ENCODE data around the gene VRK1. TPM values are rescaled to one million over a fixed set of nuclear protein-coding genes. Genes with fewer than 3 reads are reported as not detected.
A peak's percentile ranks its signal among the peaks of the same experiment; 100 is the strongest.

VRK1 gene
- total and polyA plus RNA-seq, 9 donors: 7.8 to 31.7 (median 16.9) TPM

GRCh38 chr14:96852823-96853422 is 55.7 kb downstream of the VRK1 start:
- H3K4me1 ChIP-seq (ENCODE audit: insufficient read depth): no peaks in the 10 kb centered on the region
- no peak for DNase-seq
- WGBS, 3 donors: 16 to 31% (median 20%) methylated on average over 4 of the region's 4 CpGs
- no peaks in the 10 kb centered on the region for H3K27me3 ChIP-seq
- intact Hi-C loops (cut with DNase I): no loop called here
- no peak overlapping the region for H3K27ac ChIP-seq
- H3K4me3 ChIP-seq: no peak overlapping the region
- no peaks in the 10 kb centered on the region for H3K9me3 ChIP-seq
- H3K36me3 ChIP-seq: no peaks in the 10 kb centered on the region
- peak in 2 of 3 donors; percentile 13 to 30 for TF ChIP-seq CTCF (IDR thresholded peaks at IDR 0.05)
- TF ChIP-seq POLR2A (IDR thresholded peaks at IDR 0.05): no peak

- no peak for DNase-seq
- intact Hi-C loops (cut with DNase I): no loop called here
- TF ChIP-seq POLR2A (IDR thresholded peaks at IDR 0.05): no peak
- no peak for TF ChIP-seq CTCF (IDR thresholded peaks at IDR 0.05)
- TF ChIP-seq EP300 (IDR thresholded peaks at IDR 0.05): no peak
These were observed 61.5 kb downstream of the VRK1 start for GRCh38 chr14:96858643-96859042.

GRCh38 chr14:96861568-96862310 is 64.6 kb downstream of the VRK1 start:
- intact Hi-C loops (cut with DNase I): no loop called here
- Histone ChIP-seq H3K36me3 (no peaks in the 10 kb centered on the region), H3K27me3 (no peaks in the 10 kb centered on the region), H3K27ac (no peak overlapping the region), H3K4me3 (no peak overlapping the region), H3K9me3 (no peaks in the 10 kb centered on the region), H3K4me1 (ENCODE audit: insufficient read depth) (no peaks in the 10 kb centered on the region)
- TF ChIP-seq CTCF (IDR thresholded peaks at IDR 0.05) (no peak), EP300 (IDR thresholded peaks at IDR 0.05) (no peak), POLR2A (IDR thresholded peaks at IDR 0.05) (no peak)
- no peak for DNase-seq
- 54 to 65% (median 64%) methylated on average over 5 of the region's 5 CpGs for WGBS, 3 donors

More at GRCh38 chr14:96858643-96859042, 61.5 kb downstream of the VRK1 start:
- Histone ChIP-seq H3K9me3 (no peaks in the 10 kb centered on the region), H3K27me3 (no peaks in the 10 kb centered on the region), H3K36me3 (no peaks in the 10 kb centered on the region), H3K4me1 (ENCODE audit: insufficient read depth) (no peaks in the 10 kb centered on the region), H3K4me3 (no peak overlapping the region), H3K27ac (no peak overlapping the region)

- no peak overlapping the region for H3K27ac ChIP-seq
- intact Hi-C loops (cut with DNase I): no loop called here
- 66 to 74% (median 69%) methylated on average over 5 of the region's 5 CpGs for whole genome bisulfite sequencing, 3 donors
These were observed 66.3 kb downstream of the VRK1 start for GRCh38 chr14:96863327-96863985.

More at GRCh38 chr14:96863327-96863985, 66.3 kb downstream of the VRK1 start:
- no peak overlapping the region for H3K4me3 ChIP-seq
- no peaks in the 10 kb centered on the region for H3K4me1 ChIP-seq (ENCODE audit: insufficient read depth)
- no peak for DNase-seq
- H3K9me3 ChIP-seq: no peaks in the 10 kb centered on the region
- no peaks in the 10 kb centered on the region for H3K36me3 ChIP-seq
- no peak for TF ChIP-seq CTCF (IDR thresholded peaks at IDR 0.05)
- TF ChIP-seq POLR2A (IDR thresholded peaks at IDR 0.05): no peak
- no peak for TF ChIP-seq EP300 (IDR thresholded peaks at IDR 0.05)
- no peaks in the 10 kb centered on the region for H3K27me3 ChIP-seq

All from ovary (tissue), 9 donors.